SU-DHL-6 (cell line): ENCODE measurements around the gene TWNK.

Experiments
- H2AFZ ChIP-seq: fragments of 200-600 bp; sonication (generic); 2 replicates; pipeline ENCODE4 v1.6.1; 2014; ENCODE audit warnings: low read depth, mild to moderate bottlenecking, moderate library complexity, mixed read lengths, antibody characterized with exemption, low read length; ENCODE audit not compliant: severe bottlenecking
- H3F3A ChIP-seq: fragments of 200-600 bp; shearing (Covaris generic); 2 replicates; pipeline ENCODE4 v1.6.0; 2016; ENCODE audit warnings: antibody characterized with exemption, mild to moderate bottlenecking; ENCODE audit not compliant: insufficient read depth
- H3K27ac ChIP-seq: fragments of 200-600 bp; sonication (generic); 2 replicates; pipeline ENCODE4 v1.5.1; 2016; ENCODE audit warnings: low read depth, mild to moderate bottlenecking, low read length, moderate library complexity, mixed read lengths
- H3K27me3 ChIP-seq: fragments of 200-600 bp; sonication (generic), shearing (Covaris generic); 2 replicates; pipeline ENCODE4 v1.6.0; 2014; ENCODE audit warnings: mild to moderate bottlenecking, low read length
- H3K36me3 ChIP-seq: fragments of 200-600 bp; sonication (generic); 2 replicates; pipeline ENCODE4 v1.6.1; 2014; ENCODE audit warnings: mild to moderate bottlenecking, low read length, mixed read lengths
- H3K4me2 ChIP-seq: fragments of 300-600, 200-600 bp; shearing (Covaris generic), sonication (generic); 2 replicates; pipeline ENCODE4 v1.6.0; 2014; ENCODE audit warnings: low read length, low read depth, mild to moderate bottlenecking; ENCODE audit not compliant: poor library complexity, severe bottlenecking
- H3K4me3 ChIP-seq: fragments of 200-600 bp; sonication (generic); 2 replicates; pipeline ENCODE4 v1.5.1; 2014; ENCODE audit warnings: antibody characterized with exemption, low read length, mild to moderate bottlenecking, mixed read lengths; ENCODE audit not compliant: insufficient read depth, poor library complexity, severe bottlenecking
- H3K79me2 ChIP-seq: fragments of 200-600 bp; sonication (generic); 2 replicates; pipeline ENCODE4 v1.6.1; 2014; ENCODE audit warnings: mild to moderate bottlenecking, low read length, moderate library complexity; ENCODE audit not compliant: insufficient read depth
- H3K9ac ChIP-seq: fragments of 200-600 bp; sonication (generic); 2 replicates; pipeline ENCODE4 v1.7.0; 2014; ENCODE audit warnings: mild to moderate bottlenecking, low read length
- H3K9me2 ChIP-seq: fragments of 200-600 bp; sonication (generic); replicated peaks from 2 replicates; pipeline ENCODE4 v1.6.1; 2014; ENCODE audit warnings: low read length; ENCODE audit not compliant: insufficient read depth
- H3K9me3 ChIP-seq: fragments of 200-600 bp; sonication (generic); 2 replicates; pipeline ENCODE4 v1.6.1; 2014; ENCODE audit warnings: low read length, mixed read lengths; ENCODE audit not compliant: insufficient read depth
- H4K20me1 ChIP-seq: fragments of 200-600 bp; sonication (generic); 2 replicates; pipeline ENCODE4 v1.6.1; 2014; ENCODE audit warnings: low read depth, mild to moderate bottlenecking, antibody characterized with exemption, low read length, moderate library complexity, mixed read lengths
- CTCF ChIP-seq: fragments of 200-600 bp; sonication (generic); IDR thresholded peaks from one replicate; pipeline ENCODE4 v1.5.1; 2017; ENCODE audit warnings: antibody characterized with exemption, mild to moderate bottlenecking, low read length, moderate library complexity; ENCODE audit not compliant: insufficient read depth, poor library complexity, severe bottlenecking
- EZH2phosphoT487 ChIP-seq: fragments of 200-600 bp; sonication (generic), shearing (Covaris generic); conservative IDR thresholded peaks from 2 replicates; pipeline ENCODE4 v1.6.1; 2018; ENCODE audit warnings: mild to moderate bottlenecking, antibody characterized with exemption, low read length, moderate library complexity, mixed read lengths

Gene TWNK

GRCh38 chr10:100960251-100960650 lies 27.1 kb upstream of the TWNK start:
- Histone ChIP-seq H4K20me1 (no peaks in the 10 kb centered on the region), H3K9me2 (no peaks in the 10 kb centered on the region), H3K9me3 (no peaks in the 10 kb centered on the region), H2AFZ (no peak overlapping the region), H3K79me2 (no peaks in the 10 kb centered on the region), H3K4me3 (no peak overlapping the region), H3K27ac (no peak overlapping the region), H3K4me2 (no peak overlapping the region), H3K27me3 (no peaks in the 10 kb centered on the region), H3K36me3 (peaks cover 58% of the 10 kb centered on the region), H3F3A (peaks cover 3% of the 10 kb centered on the region; the same call in 1 of the 2 replicates), H3K9ac (no peak overlapping the region)
- TF ChIP-seq EZH2phosphoT487, result no peak
- no peak for TF ChIP-seq CTCF

GRCh38 chr10:100962351-100963080 lies 24.8 kb upstream of the TWNK start:
- no peaks in the 10 kb centered on the region for H3K9me3 ChIP-seq

GRCh38 chr10:100963826-100964225 lies 23.5 kb upstream of the TWNK start:
- no peak overlapping the region for H3K9ac ChIP-seq
- TF ChIP-seq CTCF (no peak), EZH2phosphoT487 (no peak)
- H3K9me3 ChIP-seq, result no peaks in the 10 kb centered on the region
- H3K27me3 ChIP-seq, result no peaks in the 10 kb centered on the region
- no peaks in the 10 kb centered on the region for H4K20me1 ChIP-seq
- no peak overlapping the region for H3K4me3 ChIP-seq
- no peak overlapping the region for H2AFZ ChIP-seq
- H3F3A ChIP-seq, result 0 out of 2 replicates have a peak, but pooled peaks cover 3% of the 10 kb centered on the region
- H3K27ac ChIP-seq, result no peak overlapping the region
- no peaks in the 10 kb centered on the region for H3K79me2 ChIP-seq
- peaks cover 42% of the 10 kb centered on the region for H3K36me3 ChIP-seq
- H3K4me2 ChIP-seq, result no peak overlapping the region
- no peaks in the 10 kb centered on the region for H3K9me2 ChIP-seq

More at GRCh38 chr10:100962351-100963080, 24.8 kb upstream of the TWNK start:
- TF ChIP-seq EZH2phosphoT487, result no peak
- no peak for TF ChIP-seq CTCF
- Histone ChIP-seq H3K4me3 (no peak overlapping the region), H3K9me2 (no peaks in the 10 kb centered on the region), H3K79me2 (no peaks in the 10 kb centered on the region), H2AFZ (no peak overlapping the region), H3K4me2 (no peak overlapping the region), H3F3A (peaks cover 6% of the 10 kb centered on the region; the same call in 1 of the 2 replicates), H3K9ac (no peak overlapping the region), H3K27ac (no peak overlapping the region), H4K20me1 (no peaks in the 10 kb centered on the region), H3K27me3 (no peaks in the 10 kb centered on the region), H3K36me3 (peaks cover 49% of the 10 kb centered on the region)
